Parathyroid adenoma (tissue), 2 donors: ENCODE data around the gene PRKD1.
"Not testable (repeated sequence)": the region's sequence is repeated elsewhere in the genome, so short reads cannot be mapped to it uniquely, and the experiment has no call there.

ENCODE experiments used
- H2AFZ ChIP-seq: fragments of 300-600 bp; sonication (generic); one replicate; pipeline ENCODE4 v1.7.0; 2017; ENCODE audit warnings: antibody characterized with exemption, mild to moderate bottlenecking
- H3K27ac ChIP-seq: fragments of 300-600 bp; sonication (generic); one replicate; pipeline ENCODE4 v1.7.0; 2017
- H3K27me3 ChIP-seq: fragments of 300-600 bp; sonication (generic); one replicate; pipeline ENCODE4 v1.7.0; 2017; ENCODE audit warnings: low read length; ENCODE audit not compliant: control insufficient read depth, insufficient read depth
- H3K36me3 ChIP-seq: fragments of 300-600 bp; sonication (generic); one replicate; pipeline ENCODE4 v1.7.0; 2017; ENCODE audit warnings: low read length; ENCODE audit not compliant: control insufficient read depth, insufficient read depth
- H3K4me1 ChIP-seq: fragments of 300-600 bp; sonication (generic); one replicate; pipeline ENCODE4 v1.7.0; 2017; ENCODE audit warnings: control low read depth
- H3K4me2 ChIP-seq: fragments of 300-600 bp; sonication (generic); one replicate; pipeline ENCODE4 v1.7.0; 2017; ENCODE audit warnings: low read length
- H3K4me3 ChIP-seq: fragments of 300-600 bp; sonication (generic); one replicate; pipeline ENCODE4 v1.7.0; 2017; ENCODE audit warnings: low read depth, low read length
- H3K79me2 ChIP-seq: fragments of 300-600 bp; sonication (generic); one replicate; pipeline ENCODE4 v1.7.0; 2017; ENCODE audit warnings: control low read depth
- H3K9ac ChIP-seq: fragments of 300-600 bp; sonication (generic); one replicate; pipeline ENCODE4 v1.7.0; 2017; ENCODE audit warnings: mild to moderate bottlenecking
- H3K9me3 ChIP-seq: fragments of 300-600 bp; sonication (generic); one replicate; pipeline ENCODE4 v1.7.0; 2017; ENCODE audit warnings: low read length; ENCODE audit not compliant: control insufficient read depth
- CTCF ChIP-seq: fragments of 300-600 bp; sonication (generic); IDR thresholded peaks from one replicate; pipeline ENCODE4 v1.7.0; 2017; ENCODE audit warnings: antibody characterized with exemption, mild to moderate bottlenecking
- donor health status: primary hyperparathyroidism.

The PRKD1 gene

GRCh38 chr14:29851397-29851796 lies 76.2 kb downstream of the PRKD1 start:
- no peak overlapping the region for H2AFZ ChIP-seq
- TF ChIP-seq CTCF, result no peak
- no peak overlapping the region for H3K27ac ChIP-seq
- H3K4me1 ChIP-seq, result peaks cover 12% of the 10 kb centered on the region
- no peak overlapping the region for H3K4me2 ChIP-seq
- H3K79me2 ChIP-seq, result peaks cover 23% of the 10 kb centered on the region
- no peaks in the 10 kb centered on the region for H3K36me3 ChIP-seq
- H3K9me3 ChIP-seq, result no peaks in the 10 kb centered on the region
- no peaks in the 10 kb centered on the region for H3K27me3 ChIP-seq
- H3K9ac ChIP-seq, result no peak overlapping the region
- no peak overlapping the region for H3K4me3 ChIP-seq

- Histone ChIP-seq H3K4me2 (no peak overlapping the region), H3K9me3 (no peaks in the 10 kb centered on the region), H3K79me2 (peaks cover 13% of the 10 kb centered on the region), H3K4me3 (no peak overlapping the region), H3K27ac (no peak overlapping the region), H2AFZ (no peak overlapping the region), H3K27me3 (no peaks in the 10 kb centered on the region), H3K9ac (no peak overlapping the region), H3K4me1 (peaks cover 11% of the 10 kb centered on the region), H3K36me3 (no peaks in the 10 kb centered on the region)
- TF ChIP-seq CTCF, result no peak
Measured at GRCh38 chr14:29847056-29847380, 80.6 kb downstream of the PRKD1 start.

GRCh38 chr14:29846339-29847055 lies 81.2 kb downstream of the PRKD1 start:
- Histone ChIP-seq H3K36me3 (no peaks in the 10 kb centered on the region), H3K4me2 (no peak overlapping the region), H3K4me3 (no peak overlapping the region), H3K79me2 (peaks cover 10% of the 10 kb centered on the region), H3K27me3 (no peaks in the 10 kb centered on the region), H3K4me1 (peaks cover 11% of the 10 kb centered on the region), H2AFZ (no peak overlapping the region), H3K27ac (no peak overlapping the region), H3K9me3 (no peaks in the 10 kb centered on the region), H3K9ac (no peak overlapping the region)
- no peak for TF ChIP-seq CTCF

GRCh38 chr14:29843981-29844380 lies 83.7 kb downstream of the PRKD1 start:
- no peak for TF ChIP-seq CTCF
- Histone ChIP-seq H3K9ac (no peak overlapping the region), H3K27me3 (no peaks in the 10 kb centered on the region), H3K4me3 (no peak overlapping the region), H3K4me2 (no peak overlapping the region), H3K4me1 (peaks cover 11% of the 10 kb centered on the region), H3K36me3 (no peaks in the 10 kb centered on the region), H3K27ac (no peak overlapping the region), H3K9me3 (no peaks in the 10 kb centered on the region), H3K79me2 (peaks cover 24% of the 10 kb centered on the region), H2AFZ (no peak overlapping the region)

GRCh38 chr14:29842228-29842627 lies 85.4 kb downstream of the PRKD1 start:
- Histone ChIP-seq H3K4me2 (no peak overlapping the region), H3K36me3 (no peaks in the 10 kb centered on the region), H3K79me2 (peaks cover 17% of the 10 kb centered on the region), H3K9me3 (no peaks in the 10 kb centered on the region), H3K9ac (no peak overlapping the region), H2AFZ (no peak overlapping the region), H3K27ac (no peak overlapping the region), H3K27me3 (no peaks in the 10 kb centered on the region), H3K4me1 (peaks cover 11% of the 10 kb centered on the region), H3K4me3 (no peak overlapping the region)
- TF ChIP-seq CTCF, result no peak

GRCh38 chr14:29840369-29840892 lies 87.2 kb downstream of the PRKD1 start:
- H2AFZ ChIP-seq, H3K4me2 ChIP-seq, H3K27ac ChIP-seq, H3K36me3 ChIP-seq, H3K4me1 ChIP-seq, H3K27me3 ChIP-seq, H3K4me3 ChIP-seq, H3K9me3 ChIP-seq, H3K9ac ChIP-seq: not testable (repeated sequence)
- peaks cover 24% of the 10 kb centered on the region for H3K79me2 ChIP-seq

GRCh38 chr14:29839691-29840090 lies 88.0 kb downstream of the PRKD1 start:
- H3K4me1 ChIP-seq, H3K9me3 ChIP-seq, H3K36me3 ChIP-seq, H2AFZ ChIP-seq, H3K27me3 ChIP-seq, H3K4me3 ChIP-seq, H3K4me2 ChIP-seq, H3K9ac ChIP-seq, H3K27ac ChIP-seq: not testable (repeated sequence)
- peaks cover 24% of the 10 kb centered on the region for H3K79me2 ChIP-seq
